Right lobe of liver (tissue), 6 donors: ENCODE results near the gene HMGXB4. TPM values are rescaled to one million over a fixed set of nuclear protein-coding genes. Genes with fewer than 3 reads are reported as not detected.
A peak's percentile ranks its signal among the peaks of the same experiment; 100 is the strongest.

ENCODE experiments used
- ATAC-seq, 4 donors: fragments of 200-7000 bp; cut with Tn5 transposase; one replicate each; pipeline ENCODE4 v1.9.1; 2020; ENCODE audit warnings: mild to moderate bottlenecking in 4 of 4, moderate library complexity in 4 of 4
- DNase-seq, 3 donors: peaks; one replicate each; pipeline ENCODE4 v3.0.0-alpha.2; 2020
- H3K27ac ChIP-seq, 3 donors: fragments of 200-600 bp; one replicate each; pipeline ENCODE4 v1.8.0; 2022
- H3K27me3 ChIP-seq, 2 donors: fragments of 200-600 bp; one replicate each; pipeline ENCODE4 v1.8.0; 2022
- H3K36me3 ChIP-seq, 4 donors: fragments of 200-600 bp; sonication (generic) in 1 of 4; one replicate each; pipeline versions ENCODE4 v1.5.1 to v1.8.0; 2017 to 2022; ENCODE audit warnings: control low read depth in 1 of 4
- H3K4me1 ChIP-seq, 4 donors: fragments of 200-600 bp; sonication (generic) in 1 of 4; one replicate each; pipeline versions ENCODE4 v1.5.1 to v1.8.0; 2017 to 2022; ENCODE audit warnings: control low read depth in 1 of 4
- H3K4me3 ChIP-seq, 3 donors: fragments of 200-600 bp; one replicate each; pipeline ENCODE4 v1.8.0; 2022
- H3K9me3 ChIP-seq, 4 donors: fragments of 200-600 bp; sonication (generic) in 1 of 4; one replicate each; pipeline versions ENCODE4 v1.5.1 to v1.8.0; 2017 to 2022; ENCODE audit warnings: control low read depth in 1 of 4
- CTCF ChIP-seq, 4 donors: fragments of 200-600 bp in 3 of 4; fragments of 450-650 bp in 1 of 4; IDR thresholded peaks; one replicate each; pipeline versions ENCODE4 v1.5.1 to v1.8.0; 2016 to 2022; ENCODE audit warnings: antibody characterized with exemption in 4 of 4, mild to moderate bottlenecking in 2 of 4
- POLR2A ChIP-seq: fragments of 450-650 bp; IDR thresholded peaks from one replicate; pipeline ENCODE4 v1.6.1; 2017; ENCODE audit warnings: antibody characterized with exemption, mild to moderate bottlenecking
- WGBS: methylation state at CpG from one replicate; pipeline ENCODE4 v1.1.6; 2018; ENCODE audit warnings: low coverage, low lambda C conversion rate; ENCODE audit not compliant: insufficient coverage; ENCODE audit errors: missing lambda C conversion rate; 5-methylcytosine and 5-hydroxymethylcytosine counted together
- intact Hi-C, 2 donors: fragments of 100-400 bp; cut with DNase I; formaldehyde crosslinking; loops; one replicate each; pipeline versions ENCODE4 v1.11.2 to v1.14.1; 2022
- total RNA-seq, 6 experiments: library from RNA; depleted of rRNA in 2 of 6; stranded (reverse); fragments of >200 nt in 2 of 6; fragmentation: NEBNext Ultra II Directional in 3 of 6; extraction: Animal tissue kit (Norgen Biotek cat#: 25700) in 3 of 6; gene quantifications; one replicate each; pipeline versions ENCODE4 v1.1.0 to v1.2.4, GENCODE V29; 2016 to 2023
- donor health status: DM: no; HTN: yes; CAD: no.
- donor health status: DM: no; HTN: no; CAD: no.
- donor health status: DM: no; HTN: no; CAD: no.
- donor health status: DM: no; HTN: yes; CAD: no.
- donor health status: DM: no; HTN: yes; CAD: no.

HMGXB4 gene
- total RNA-seq, 6 experiments from 2014 or later = 4.6 to 8.2 (median 5.7) TPM

DNA sequence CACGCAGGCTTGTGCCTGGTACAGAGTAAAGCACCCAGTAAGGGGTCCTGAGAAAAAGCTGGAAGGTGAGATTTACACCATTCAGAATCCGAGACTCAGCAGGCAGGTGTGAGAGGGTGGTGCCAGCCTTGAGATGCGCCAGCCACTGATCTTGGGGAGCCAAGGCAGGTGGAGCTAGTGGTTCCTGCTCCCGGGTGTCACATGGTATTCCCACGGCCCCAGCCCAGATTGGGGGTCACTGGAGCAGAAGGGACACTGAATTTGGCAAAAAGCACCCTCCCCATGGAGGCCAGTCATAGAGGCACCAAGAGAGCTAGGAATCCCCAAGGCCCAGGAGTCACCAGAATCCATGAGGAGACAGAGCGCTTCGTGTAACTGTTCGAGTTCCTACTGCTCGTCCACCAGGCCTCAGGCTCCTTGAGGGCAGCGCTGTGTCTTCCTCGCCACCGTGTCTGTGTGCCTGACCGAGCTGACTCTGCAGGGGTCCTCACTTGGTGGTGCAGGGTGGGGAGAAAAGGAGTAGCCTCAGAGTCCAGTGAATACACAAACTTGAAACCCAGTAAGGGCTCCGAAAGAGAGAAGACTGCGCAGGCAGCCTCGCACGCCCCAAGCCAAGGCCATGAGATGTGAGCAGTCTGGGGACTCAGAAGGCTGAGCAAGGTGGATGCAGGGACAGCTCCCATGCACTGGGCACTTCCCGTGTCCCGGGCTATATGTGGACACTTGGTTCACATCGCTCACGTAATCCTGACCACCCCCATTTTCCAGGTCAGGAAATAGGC is 70.6 kb downstream of the HMGXB4 start:
- no peaks in the 10 kb centered on the region for H3K27me3 ChIP-seq
- H3K9me3 ChIP-seq = no peaks in the 10 kb centered on the region
- peak overlapping the region in 2 of 3 donors; percentile 58 to 65 for H3K27ac ChIP-seq
- H3K4me3 ChIP-seq = no peak overlapping the region
- intact Hi-C loops = no loop called here
- WGBS = 83% methylated on average over 8 of the region's 21 CpGs
- peaks cover 0 to 70% (median 42%) of the 10 kb centered on the region in 4 donors for H3K36me3 ChIP-seq
- ATAC-seq (peak; percentile 7 to 24 (median 19)), DNase-seq (peak in 1 of 3 donors; percentile 51)
- TF ChIP-seq POLR2A = no peak
- no peak for TF ChIP-seq CTCF (IDR thresholded peaks at IDR 0.05)
- peaks cover 0 to 34% (median 16%) of the 10 kb centered on the region in 4 donors for H3K4me1 ChIP-seq

DNA sequence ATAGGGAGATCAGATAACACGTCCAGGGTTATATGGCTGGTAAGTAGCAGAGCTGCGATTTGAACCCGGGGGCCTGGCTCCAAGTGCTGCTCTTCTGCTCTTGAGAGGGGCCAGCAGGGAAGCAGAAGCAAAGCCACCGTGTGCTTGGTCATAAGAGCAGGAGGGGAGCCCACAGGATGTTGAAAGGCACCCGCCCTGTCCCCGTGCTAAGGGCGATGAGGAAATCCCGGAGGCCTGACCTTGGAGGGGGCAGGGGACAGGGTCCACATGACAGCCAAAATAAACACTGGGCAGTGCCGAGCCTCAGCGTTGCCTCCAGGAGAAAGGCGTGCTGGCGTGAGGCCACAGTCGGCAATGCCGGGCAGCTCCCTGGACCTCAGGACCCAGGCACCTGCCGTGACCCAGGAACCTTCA is 71.2 kb downstream of the HMGXB4 start:
- ATAC-seq (peak; percentile 77 to 93 (median 82)), DNase-seq (peak; percentile 91 to 97 (median 96))
- Histone ChIP-seq H3K4me3 (no peak overlapping the region), H3K4me1 (peaks cover 0 to 34% (median 16%) of the 10 kb centered on the region in 4 donors), H3K36me3 (peaks cover 0 to 73% (median 40%) of the 10 kb centered on the region in 4 donors), H3K27ac (peak overlapping the region; percentile 37 to 65 (median 58)), H3K27me3 (no peaks in the 10 kb centered on the region), H3K9me3 (no peaks in the 10 kb centered on the region)
- 27% methylated on average over 13 of the region's 15 CpGs for WGBS
- intact Hi-C loops = no loop called here
- peak; percentile 28 for TF ChIP-seq POLR2A
- TF ChIP-seq CTCF (IDR thresholded peaks at IDR 0.05) = peak in 1 of 4 donors; percentile 8

- Histone ChIP-seq H3K27ac (peak overlapping the region; percentile 14 to 65 (median 37)), H3K36me3 (peaks cover 0 to 73% (median 39%) of the 10 kb centered on the region in 4 donors), H3K4me3 (no peak overlapping the region), H3K27me3 (no peaks in the 10 kb centered on the region), H3K9me3 (no peaks in the 10 kb centered on the region), H3K4me1 (peaks cover 0 to 34% (median 16%) of the 10 kb centered on the region in 4 donors)
- 42% methylated on average over 12 of the region's 12 CpGs for WGBS
- intact Hi-C loops = no loop called here
- TF ChIP-seq POLR2A = no peak
- peak in 2 of 4 donors; percentile 9 to 15 for TF ChIP-seq CTCF (IDR thresholded peaks at IDR 0.05)
- ATAC-seq (no peak), DNase-seq (no peak)
These were observed 72.0 kb downstream of the HMGXB4 start for GRCh38 chr22:35329114-35329847.

GRCh38 chr22:35330258-35330861 is 73.1 kb downstream of the HMGXB4 start:
- peak; percentile 54 to 69 (median 62) for ATAC-seq
- H3K27me3 ChIP-seq = no peaks in the 10 kb centered on the region
- peaks cover 0 to 71% (median 39%) of the 10 kb centered on the region in 4 donors for H3K36me3 ChIP-seq

More at GRCh38 chr22:35330258-35330861, 73.1 kb downstream of the HMGXB4 start:
- Histone ChIP-seq H3K27ac (peak overlapping the region; percentile 56 to 73 (median 65)), H3K4me3 (no peak overlapping the region), H3K4me1 (peaks cover 0 to 34% (median 16%) of the 10 kb centered on the region in 4 donors), H3K9me3 (no peaks in the 10 kb centered on the region)
- peak; percentile 84 to 93 (median 93) for DNase-seq
- TF ChIP-seq CTCF (IDR thresholded peaks at IDR 0.05) = no peak
- peak; percentile 23 for TF ChIP-seq POLR2A
- 5% methylated on average over 11 of the region's 16 CpGs for WGBS
- intact Hi-C loops = no loop called here
